HT-29 (cell line): Measurements from ENCODE around the gene RPL9. TPM values are rescaled to one million over a fixed set of nuclear protein-coding genes. Genes with fewer than 3 reads are reported as not detected.
"Not testable (repeated sequence)": the region's sequence is repeated elsewhere in the genome, so short reads cannot be mapped to it uniquely, and the experiment has no call there.

Experiments used
- DNase-seq: peaks from one replicate; pipeline ENCODE4 v3.0.0-alpha.2; 2015; ENCODE audit warnings: low spot score
- small RNA-seq: library from RNA; depleted of rRNA; stranded (forward); fragments of <200 nt; gene quantifications from one replicate; pipeline ENCODE3, GENCODE V24; 2014
- total RNA-seq: library from RNA; depleted of rRNA; stranded (reverse); fragments of >200 nt; shearing (Covaris generic); gene quantifications from 2 replicates; pipeline ENCODE4 v1.2.3, GENCODE V29; 2014; rRNA removed

RPL9 gene
- total RNA-seq, 1 experiment from 2014 or later = 1,285 TPM

DNA sequence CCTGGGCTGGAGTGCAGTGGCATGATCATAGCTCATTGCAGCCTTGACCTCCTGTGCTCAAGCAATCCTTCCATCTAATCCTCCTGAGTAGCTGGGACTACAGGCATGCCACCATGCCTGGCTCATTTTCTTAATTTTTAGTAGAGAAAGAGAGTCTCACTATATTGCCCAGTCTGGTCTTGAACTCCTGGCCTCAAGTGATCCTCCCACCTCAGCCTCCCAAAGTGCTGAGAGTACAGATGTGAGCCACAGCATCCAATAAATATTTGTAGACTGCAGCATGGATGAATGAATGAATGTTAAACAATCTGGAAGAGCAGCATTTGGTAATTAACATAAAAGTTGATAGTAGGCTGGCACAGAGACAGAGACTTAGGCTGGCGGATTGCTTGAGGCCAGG, 32.0 kb downstream of the RPL9 start:
- DNase-seq = no peak

DNA sequence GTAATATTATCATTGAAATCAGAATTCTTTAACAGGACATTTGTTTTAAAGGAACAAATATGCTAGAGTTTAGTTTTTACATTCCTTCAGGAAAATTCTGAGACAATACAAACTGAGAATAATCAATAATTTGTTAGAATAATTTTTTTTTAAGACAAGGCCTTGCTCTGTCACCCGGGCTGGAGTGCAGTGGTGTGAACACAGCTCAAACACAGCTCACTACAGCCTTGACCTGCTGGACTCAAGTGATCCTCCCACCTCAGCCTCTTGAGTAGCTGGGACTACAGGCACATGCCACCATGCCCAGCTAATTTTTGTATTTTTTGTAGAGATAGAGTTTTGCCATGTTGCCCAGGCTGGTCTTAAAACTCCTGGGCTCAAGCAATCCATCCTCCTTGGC, 33.4 kb downstream of the RPL9 start:
- not testable (repeated sequence) for DNase-seq

DNA sequence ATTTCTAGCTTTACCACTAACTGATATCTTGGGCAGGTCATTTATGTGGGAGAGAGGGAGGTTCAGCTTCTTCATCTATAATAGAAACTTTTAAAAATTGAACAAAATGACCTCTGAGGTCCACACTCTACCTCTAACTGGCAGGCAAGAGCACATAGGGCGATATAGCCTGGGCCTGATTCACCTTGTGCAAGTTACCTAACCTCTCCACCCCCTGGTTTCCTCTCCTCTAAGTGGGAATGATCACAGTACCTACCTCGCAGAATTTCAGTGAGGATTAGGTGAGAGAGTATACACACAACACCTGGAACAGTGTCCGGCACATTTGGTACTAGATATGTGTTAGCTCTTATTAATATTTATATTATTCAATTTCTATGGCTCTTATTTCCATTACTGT, 36.5 kb downstream of the RPL9 start:
- DNase-seq = no peak

DNA sequence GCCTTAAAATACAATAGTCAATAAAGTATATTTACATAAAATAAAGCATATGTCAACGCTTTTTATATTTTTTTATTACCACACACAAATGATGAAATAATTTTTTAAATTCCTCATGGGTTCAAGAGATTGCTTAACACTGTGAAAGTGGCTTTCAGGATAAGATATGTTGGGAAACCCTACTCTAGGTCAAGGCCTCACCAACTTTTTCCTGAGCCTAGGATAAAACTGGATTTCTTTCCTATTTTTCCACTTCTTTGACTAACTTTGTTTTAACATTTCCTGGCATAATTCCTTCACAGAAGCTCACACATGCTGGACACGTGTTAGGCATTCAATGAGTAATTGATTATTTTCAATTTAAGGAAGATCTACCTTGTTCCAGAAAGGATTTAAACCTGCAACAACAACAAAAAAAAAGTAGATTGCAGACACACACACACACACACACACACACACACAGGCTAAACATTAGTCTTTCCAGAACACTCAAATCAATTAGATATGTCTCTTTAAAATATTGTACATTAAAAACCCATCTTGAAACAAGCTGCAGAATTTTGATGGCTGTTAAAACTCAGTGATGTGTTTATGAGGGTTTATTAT, 42.9 kb downstream of the RPL9 start:
- no peak for DNase-seq

DNA sequence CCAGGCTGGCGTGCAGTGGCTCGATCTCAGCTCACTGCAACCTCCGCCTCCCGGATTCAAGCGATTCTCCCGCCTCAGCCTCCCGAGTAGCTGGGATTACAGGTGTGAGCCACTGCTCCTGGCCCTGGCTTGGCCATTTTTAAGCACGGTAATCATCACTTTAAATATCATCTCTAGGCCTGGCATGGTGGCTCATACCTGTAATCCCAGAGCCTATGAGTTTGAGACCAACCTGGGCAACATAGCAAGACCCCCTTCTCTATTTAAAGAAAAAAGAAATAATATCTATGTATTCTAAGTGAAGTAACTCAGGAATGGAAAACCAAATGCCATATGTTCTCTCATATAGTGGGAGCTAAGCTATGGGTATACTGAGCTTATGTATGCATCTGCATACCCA, 47.2 kb downstream of the RPL9 start:
- not testable (repeated sequence) for DNase-seq

DNA sequence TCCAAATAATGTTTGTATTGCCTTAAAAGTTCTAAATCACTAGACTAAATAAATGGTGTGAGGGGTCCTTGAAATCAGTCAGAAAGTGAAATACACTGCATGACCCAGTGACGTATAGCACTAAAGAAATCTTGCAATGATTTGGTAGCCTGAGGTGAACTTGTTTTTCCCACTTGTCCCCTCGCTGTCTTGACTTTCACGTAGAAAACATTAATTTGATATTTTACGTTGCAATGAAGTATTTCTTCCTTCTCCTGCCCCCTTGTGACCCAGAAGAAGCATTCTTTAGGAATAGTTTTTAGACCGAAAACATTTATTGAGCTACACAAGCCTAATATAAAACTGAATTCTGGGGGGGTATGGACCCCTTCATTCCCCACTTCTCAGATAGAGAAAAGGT, 48.3 kb downstream of the RPL9 start:
- DNase-seq = no peak

DNA sequence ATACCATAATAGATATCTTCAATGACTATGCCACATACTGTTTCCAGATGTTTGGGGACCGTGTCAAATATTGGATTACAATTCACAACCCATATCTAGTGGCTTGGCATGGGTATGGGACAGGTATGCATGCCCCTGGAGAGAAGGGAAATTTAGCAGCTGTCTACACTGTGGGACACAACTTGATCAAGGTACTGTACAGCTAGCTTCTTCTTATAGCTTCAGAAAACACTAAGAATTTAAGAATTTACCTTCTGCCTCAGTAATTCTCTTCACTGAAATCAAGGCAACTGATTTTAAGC, 51.2 kb downstream of the RPL9 start:
- no peak for DNase-seq

DNA sequence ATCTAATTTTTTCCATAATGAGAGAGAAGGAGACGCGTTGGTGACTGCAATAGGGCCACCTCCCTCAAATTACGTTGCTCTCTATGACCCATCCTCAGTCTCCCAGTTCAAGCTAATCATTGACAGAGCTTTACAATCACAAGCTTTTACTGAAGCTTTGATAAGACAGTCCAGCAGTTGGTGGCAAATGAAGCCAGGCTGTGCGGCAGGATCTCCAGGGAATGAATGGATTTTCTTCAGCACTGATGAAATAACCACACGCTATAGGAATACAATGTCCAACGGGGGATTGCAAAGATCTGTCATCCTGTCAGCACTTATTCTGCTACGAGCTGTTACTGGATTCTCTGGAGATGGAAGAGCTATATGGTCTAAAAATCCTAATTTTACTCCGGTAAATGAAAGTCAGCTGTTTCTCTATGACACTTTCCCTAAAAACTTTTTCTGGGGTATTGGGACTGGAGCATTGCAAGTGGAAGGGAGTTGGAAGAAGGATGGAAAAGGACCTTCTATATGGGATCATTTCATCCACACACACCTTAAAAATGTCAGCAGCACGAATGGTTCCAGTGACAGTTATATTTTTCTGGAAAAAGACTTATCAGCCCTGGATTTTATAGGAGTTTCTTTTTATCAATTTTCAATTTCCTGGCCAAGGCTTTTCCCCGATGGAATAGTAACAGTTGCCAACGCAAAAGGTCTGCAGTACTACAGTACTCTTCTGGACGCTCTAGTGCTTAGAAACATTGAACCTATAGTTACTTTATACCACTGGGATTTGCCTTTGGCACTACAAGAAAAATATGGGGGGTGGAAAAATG, 51.7 kb downstream of the RPL9 start, which contains the start of gene KLB:
TSS of gene KLB (plus strand) at position 168 of the 821 bp plus-strand sequence. CDS start at position 188, 20 bp downstream.
- DNase-seq = peak; percentile 23

Small RNAs within 50 kb of the gene (small RNA-seq; reads per million reads assigned to genes)
- gene MIR5591 (not detected), gene RF00019 (not detected)

Other genes starting within 250 kb of the RPL9 start
- 25.2 and 26.6 TPM in 2 replicates for gene RFC1, start 92.6 kb downstream of the RPL9 start, total RNA-seq
- 0.23 and 0.26 TPM in 2 replicates for gene KLB, start 52.0 kb downstream of the RPL9 start, total RNA-seq
- 4.9 and 5.5 TPM in 2 replicates for gene LIAS, start 134 bp upstream of the RPL9 start, total RNA-seq
- gene UGDH, start 68.5 kb upstream of the RPL9 start, total RNA-seq = 82.3 and 95.2 TPM in 2 replicates
- 5.4 and 12.1 TPM in 2 replicates for gene SMIM14, start 179.9 kb upstream of the RPL9 start, total RNA-seq
- gene UBE2K, start 239.2 kb upstream of the RPL9 start, total RNA-seq = 34.0 and 48.8 TPM in 2 replicates